Psoas muscle (tissue), 8 donors: Measurements from ENCODE around the gene CNTRL. TPM values are rescaled to one million over a fixed set of nuclear protein-coding genes. Genes with fewer than 3 reads are reported as not detected.

Experiments used
- ATAC-seq, 4 donors: fragments of 200-7000 bp; cut with Tn5 transposase; one replicate each; pipeline ENCODE4 v1.9.1; 2020; ENCODE audit warnings: moderate library complexity in 3 of 4, mild to moderate bottlenecking in 2 of 4
- DNase-seq, 2 donors: peaks; one replicate each; pipeline ENCODE4 v3.0.0-alpha.2; 2020
- H3K27ac ChIP-seq: fragments of 200-600 bp; one replicate; pipeline ENCODE4 v1.8.0; 2022
- H3K27me3 ChIP-seq, 3 donors: fragments of 200-600 bp in 1 of 3; one replicate each; pipeline versions ENCODE4 v1.6.1 to v1.8.0; 2013 to 2022; ENCODE audit warnings: low read length in 2 of 3, mild to moderate bottlenecking in 2 of 3, moderate library complexity in 1 of 3; ENCODE audit not compliant: insufficient read depth in 3 of 3
- H3K36me3 ChIP-seq, 2 donors: fragments of 200-600 bp in 1 of 2; one replicate each; pipeline versions ENCODE4 v1.6.1 to v1.8.0; 2013 to 2022; ENCODE audit warnings: low read depth in 1 of 2, mild to moderate bottlenecking in 1 of 2, moderate library complexity in 1 of 2; ENCODE audit not compliant: insufficient read depth in 1 of 2
- H3K4me1 ChIP-seq: fragments of 200-600 bp; one replicate; pipeline ENCODE4 v1.8.0; 2022
- H3K4me3 ChIP-seq: fragments of 200-600 bp; one replicate; pipeline ENCODE4 v1.8.0; 2022; ENCODE audit warnings: mild to moderate bottlenecking
- H3K9me3 ChIP-seq: fragments of 200-600 bp; one replicate; pipeline ENCODE4 v1.8.0; 2022
- WGBS, 3 donors: extraction: QIAGEN DNeasy Blood & Tissue Kit; methylation state at CpG; one replicate each; pipeline versions ENCODE4 v1.1.6 to v1.1.7; 2013; 5-methylcytosine and 5-hydroxymethylcytosine counted together
- intact Hi-C, 2 donors: fragments of 100-400 bp; cut with DNase I; formaldehyde crosslinking; loops; one replicate each; pipeline versions ENCODE4 v1.11.0 to v1.14.2; 2022
- polyA plus RNA-seq, 3 donors: library from polyadenylated mRNA; stranded (reverse); fragments of 200-250 nt; gene quantifications; one replicate each; pipeline ENCODE4 v1.2.3, GENCODE V29; 2013
- total RNA-seq, 4 donors: library from RNA; stranded (reverse); fragmentation: NEBNext Ultra II Directional in 2 of 4; extraction: Animal tissue kit (Norgen Biotek cat#: 25700) in 2 of 4; gene quantifications; one replicate each; pipeline versions ENCODE4 v1.2.1 to v1.2.4, GENCODE V29; 2021 to 2023
- TF ChIP-seq, protein P1 (sequence below): fragments of 200-600 bp; IDR thresholded peaks from one replicate; pipeline ENCODE4 v1.8.0; 2022; ENCODE audit warnings: antibody characterized with exemption
- donor health status: healthy with polysubstance abuse.
- donor health status: DM: no; HTN: no; CAD: no; lungs with moderate emphysema.
- donor health status: Bipolar disorder and iron deficiency.
- donor health status: healthy.
- donor health status: DM: yes; HTN: yes; CAD: no.
- donor health status: DM: no; HTN: no; CAD: no.
- donor health status: DM: no; HTN: no; CAD: no.
- donor health status: DM: yes; HTN: yes; CAD: no.

Gene CNTRL
- total and polyA plus RNA-seq, 7 donors, result 1.00 to 2.4 (median 1.3) TPM

DNA sequence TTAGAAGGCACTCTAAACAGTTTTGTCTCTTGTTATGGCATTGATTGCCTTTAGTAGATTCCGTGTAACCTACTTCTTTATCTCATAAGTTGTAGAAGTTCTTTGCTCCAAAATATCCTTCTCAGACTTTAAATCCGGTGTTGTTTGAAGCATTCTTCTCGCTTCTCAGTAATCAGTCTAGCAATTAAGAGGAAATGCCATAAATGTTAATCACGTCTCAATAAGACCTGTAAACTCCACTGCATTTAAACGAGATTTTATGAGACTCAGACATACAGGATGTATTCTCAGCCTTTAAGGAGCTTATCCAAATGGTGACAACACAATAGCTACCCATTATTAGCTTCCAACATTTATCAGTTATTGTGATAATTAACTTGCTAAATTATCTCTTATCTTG, 16.9 kb upstream of the CNTRL start:
- H3K9me3 ChIP-seq, result no peaks in the 10 kb centered on the region
- DNase-seq, result no peak
- intact Hi-C loops, result loop anchor here in 1 of 2 donors (5.0 to 10.0 kb wide), 3 partner anchors 71 to 301 kb away; no protein-coding TSS in a partner anchor
- H3K4me1 ChIP-seq, result no peaks in the 10 kb centered on the region
- no peak for ATAC-seq
- no peak overlapping the region for H3K4me3 ChIP-seq
- 80 to 83% (median 83%) methylated on average over 5 of the region's 5 CpGs for whole genome bisulfite sequencing, 3 donors
- no peaks in the 10 kb centered on the region for H3K36me3 ChIP-seq
- H3K27ac ChIP-seq, result no peak overlapping the region
- TF ChIP-seq, protein P1, sequence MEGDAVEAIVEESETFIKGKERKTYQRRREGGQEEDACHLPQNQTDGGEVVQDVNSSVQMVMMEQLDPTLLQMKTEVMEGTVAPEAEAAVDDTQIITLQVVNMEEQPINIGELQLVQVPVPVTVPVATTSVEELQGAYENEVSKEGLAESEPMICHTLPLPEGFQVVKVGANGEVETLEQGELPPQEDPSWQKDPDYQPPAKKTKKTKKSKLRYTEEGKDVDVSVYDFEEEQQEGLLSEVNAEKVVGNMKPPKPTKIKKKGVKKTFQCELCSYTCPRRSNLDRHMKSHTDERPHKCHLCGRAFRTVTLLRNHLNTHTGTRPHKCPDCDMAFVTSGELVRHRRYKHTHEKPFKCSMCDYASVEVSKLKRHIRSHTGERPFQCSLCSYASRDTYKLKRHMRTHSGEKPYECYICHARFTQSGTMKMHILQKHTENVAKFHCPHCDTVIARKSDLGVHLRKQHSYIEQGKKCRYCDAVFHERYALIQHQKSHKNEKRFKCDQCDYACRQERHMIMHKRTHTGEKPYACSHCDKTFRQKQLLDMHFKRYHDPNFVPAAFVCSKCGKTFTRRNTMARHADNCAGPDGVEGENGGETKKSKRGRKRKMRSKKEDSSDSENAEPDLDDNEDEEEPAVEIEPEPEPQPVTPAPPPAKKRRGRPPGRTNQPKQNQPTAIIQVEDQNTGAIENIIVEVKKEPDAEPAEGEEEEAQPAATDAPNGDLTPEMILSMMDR, result no peak
- no peaks in the 10 kb centered on the region for H3K27me3 ChIP-seq

DNA sequence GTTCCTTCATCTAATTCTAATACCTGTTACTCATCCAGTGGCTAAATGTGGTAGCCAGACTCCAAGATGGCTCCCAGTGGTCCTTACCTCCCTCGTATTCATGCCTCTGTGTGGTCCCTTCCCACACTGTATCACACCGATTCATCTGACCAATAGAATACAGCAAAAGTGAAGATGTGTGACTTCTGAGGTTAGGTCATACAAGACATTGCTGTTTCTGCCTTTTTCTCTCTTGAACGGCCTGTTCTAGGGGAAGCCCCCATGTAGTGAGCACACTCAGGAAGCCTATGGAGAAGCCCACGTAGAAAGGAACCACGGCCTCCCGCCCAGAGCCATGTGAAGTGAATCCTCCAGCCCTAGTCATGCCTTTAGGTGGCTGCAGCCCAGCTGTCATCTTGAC, 15.2 kb upstream of the CNTRL start:
- no peak for DNase-seq
- intact Hi-C loops, result loop anchor here in 1 of 2 donors (5.0 to 10.0 kb wide), 3 partner anchors 72 to 302 kb away; no protein-coding TSS in a partner anchor
- H3K27me3 ChIP-seq, result no peaks in the 10 kb centered on the region
- no peak for ATAC-seq
- no peak overlapping the region for H3K27ac ChIP-seq
- WGBS, 3 donors, result 85 to 92% (median 87%) methylated on average over 6 of the region's 6 CpGs
- no peaks in the 10 kb centered on the region for H3K36me3 ChIP-seq
- no peak overlapping the region for H3K4me3 ChIP-seq
- H3K9me3 ChIP-seq, result no peaks in the 10 kb centered on the region
- TF ChIP-seq, protein P1, result no peak
- no peaks in the 10 kb centered on the region for H3K4me1 ChIP-seq

DNA sequence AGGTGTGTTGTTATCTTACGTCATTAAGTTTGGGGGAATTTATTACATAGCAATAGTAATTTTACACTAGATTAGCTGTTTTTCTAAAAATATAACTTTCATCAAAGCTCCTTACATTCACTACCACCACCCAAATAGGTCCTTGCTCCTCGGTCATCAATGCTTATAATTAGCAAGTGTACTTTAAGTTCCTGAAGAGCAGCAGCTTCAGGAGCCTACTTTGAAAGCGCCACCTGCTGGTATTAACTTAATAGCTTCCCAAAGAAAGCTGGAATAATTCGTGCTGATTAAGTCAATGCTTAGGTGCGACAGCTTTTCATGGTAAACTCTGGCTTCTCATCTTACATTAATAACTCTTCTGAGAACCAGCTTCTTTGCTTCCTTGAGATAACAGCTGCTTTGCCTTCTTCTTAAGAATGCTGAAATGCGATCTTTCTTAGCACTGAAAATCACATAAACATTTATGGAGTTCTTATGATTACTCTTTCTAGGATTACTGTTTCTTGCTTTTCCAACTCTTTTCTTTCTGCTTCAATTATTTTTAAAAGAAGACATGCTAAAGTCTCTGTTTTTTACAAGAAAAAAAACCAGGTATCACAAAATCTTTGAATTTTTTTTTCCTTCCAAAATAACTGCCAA, 14.6 kb upstream of the CNTRL start:
- 19 to 23% (median 21%) methylated on average over 6 of the region's 6 CpGs for WGBS, 3 donors
- H3K4me3 ChIP-seq, result no peak overlapping the region
- ATAC-seq (peak in 2 of 4 donors; percentile 48 to 76), DNase-seq (no peak)
- intact Hi-C loops, result loop anchor here (2.0 to 10.0 kb wide), 5 partner anchors 73 to 305 kb away; no protein-coding TSS in a partner anchor
- H3K9me3 ChIP-seq, result no peaks in the 10 kb centered on the region
- no peaks in the 10 kb centered on the region for H3K36me3 ChIP-seq
- H3K27me3 ChIP-seq, result no peaks in the 10 kb centered on the region
- TF ChIP-seq, protein P1, result peak; percentile 75
- H3K27ac ChIP-seq, result no peak overlapping the region
- no peaks in the 10 kb centered on the region for H3K4me1 ChIP-seq

DNA sequence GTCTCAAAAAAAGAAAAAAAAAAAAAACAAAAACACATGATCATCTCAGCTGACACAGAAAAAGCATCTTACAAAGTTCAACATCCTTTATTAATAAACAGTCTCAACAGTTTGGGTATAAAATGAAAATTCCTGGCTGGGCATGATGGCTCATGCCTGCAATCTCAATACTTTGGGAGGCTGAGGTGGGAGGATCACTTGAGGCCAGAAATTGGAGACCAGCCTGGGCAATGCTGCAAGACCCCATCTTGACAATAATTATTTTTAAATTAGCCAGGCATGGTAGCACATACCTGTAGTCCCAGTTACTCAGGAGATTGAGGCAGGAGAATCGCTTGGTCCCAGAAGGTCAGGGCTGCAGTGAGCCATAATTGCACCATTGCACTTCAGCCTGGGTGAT, 7.9 kb upstream of the CNTRL start:
- H3K4me3 ChIP-seq, result no peak overlapping the region
- H3K27ac ChIP-seq, result no peak overlapping the region
- no peaks in the 10 kb centered on the region for H3K36me3 ChIP-seq
- H3K4me1 ChIP-seq, result no peaks in the 10 kb centered on the region
- intact Hi-C loops, result no loop called here
- ATAC-seq (no peak), DNase-seq (no peak)
- TF ChIP-seq, protein P1, result no peak
- 98 to 100% (median 100%) methylated on average over 1 of the region's 1 CpG for WGBS, 3 donors
- no peaks in the 10 kb centered on the region for H3K9me3 ChIP-seq
- H3K27me3 ChIP-seq, result peaks cover 0 to 18% (median 2%) of the 10 kb centered on the region in 3 donors
